Right atrium auricular region (tissue), 2 donors: ENCODE results near the gene PDIK1L. TPM values are rescaled to one million over a fixed set of nuclear protein-coding genes. Genes with fewer than 3 reads are reported as not detected.

ENCODE experiments used
- DNase-seq: peaks from one replicate; pipeline ENCODE4 v3.0.0-alpha.2; 2019; ENCODE audit warnings: low spot score
- H3K27ac ChIP-seq, 2 donors: fragments of 200-600 bp; sonication (generic); 1 replicate in 1 of 2; 2 replicates in 1 of 2; pipeline ENCODE4 v1.5.1; 2016 to 2019
- H3K27me3 ChIP-seq, 2 donors: fragments of 200-600 bp; sonication (generic); one replicate each; pipeline versions ENCODE4 v1.5.1 to v1.6.0; 2017 to 2019
- H3K36me3 ChIP-seq: fragments of 200-600 bp; sonication (generic); one replicate; pipeline ENCODE4 v1.5.1; 2016
- H3K4me1 ChIP-seq, 2 donors: fragments of 200-600 bp; sonication (generic); one replicate each; pipeline versions ENCODE4 v1.5.1 to v1.6.0; 2017 to 2019
- H3K4me3 ChIP-seq, 2 donors: fragments of 200-600 bp; sonication (generic); 1 replicate in 1 of 2; 2 replicates in 1 of 2; pipeline ENCODE4 v1.5.1; 2017 to 2019; ENCODE audit warnings: mild to moderate bottlenecking in 1 of 2, moderate library complexity in 1 of 2
- H3K9me3 ChIP-seq, 2 donors: fragments of 200-600 bp; sonication (generic); one replicate each; pipeline ENCODE4 v1.5.1; 2019
- total RNA-seq, 2 donors: library from RNA; depleted of rRNA; stranded (reverse); fragments of >200 nt; gene quantifications; one replicate each; pipeline ENCODE4 v1.1.0, GENCODE V29; 2016
- TF ChIP-seq, protein P1 (sequence below), 2 donors: fragments of 200-600 bp; sonication (generic); IDR thresholded peaks; one replicate each; pipeline ENCODE4 v1.5.1; 2019; ENCODE audit warnings: antibody characterized with exemption in 2 of 2

PDIK1L gene
- total RNA-seq, 2 donors from 2014 or later: 3.0 to 3.4 TPM

DNA sequence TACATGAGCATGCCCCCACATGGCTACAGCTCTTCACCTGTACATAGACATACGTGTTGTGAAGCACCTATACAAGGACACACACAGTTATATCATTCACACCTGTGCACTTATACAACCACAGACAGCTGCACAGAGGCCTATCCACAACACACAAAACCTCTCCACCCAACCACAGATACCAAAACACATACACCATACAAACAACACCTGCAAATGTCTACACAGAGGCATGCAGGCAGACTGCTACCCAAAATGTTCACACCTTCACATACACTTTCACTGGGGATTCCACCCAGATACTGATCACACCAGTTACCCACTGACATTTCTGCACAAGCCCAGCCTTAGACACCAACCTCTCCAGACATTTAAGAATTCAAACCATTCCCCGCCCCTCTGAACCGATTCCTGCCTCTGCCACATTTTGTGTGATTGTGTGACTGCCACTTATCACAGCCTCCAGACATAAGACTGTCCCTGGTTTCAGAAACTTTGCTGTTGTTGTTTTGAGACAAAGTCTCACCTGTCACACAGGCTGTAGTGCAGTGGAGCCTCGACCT lies 55.2 kb downstream of the PDIK1L start:
- no peaks in the 10 kb centered on the region for H3K27me3 ChIP-seq
- no peaks in the 10 kb centered on the region for H3K9me3 ChIP-seq
- H3K27ac ChIP-seq: no peak overlapping the region
- H3K36me3 ChIP-seq: no peaks in the 10 kb centered on the region
- no peak for DNase-seq
- no peak overlapping the region for H3K4me3 ChIP-seq
- peaks cover 0 to 40% of the 10 kb centered on the region in 2 donors for H3K4me1 ChIP-seq
- TF ChIP-seq, protein P1, sequence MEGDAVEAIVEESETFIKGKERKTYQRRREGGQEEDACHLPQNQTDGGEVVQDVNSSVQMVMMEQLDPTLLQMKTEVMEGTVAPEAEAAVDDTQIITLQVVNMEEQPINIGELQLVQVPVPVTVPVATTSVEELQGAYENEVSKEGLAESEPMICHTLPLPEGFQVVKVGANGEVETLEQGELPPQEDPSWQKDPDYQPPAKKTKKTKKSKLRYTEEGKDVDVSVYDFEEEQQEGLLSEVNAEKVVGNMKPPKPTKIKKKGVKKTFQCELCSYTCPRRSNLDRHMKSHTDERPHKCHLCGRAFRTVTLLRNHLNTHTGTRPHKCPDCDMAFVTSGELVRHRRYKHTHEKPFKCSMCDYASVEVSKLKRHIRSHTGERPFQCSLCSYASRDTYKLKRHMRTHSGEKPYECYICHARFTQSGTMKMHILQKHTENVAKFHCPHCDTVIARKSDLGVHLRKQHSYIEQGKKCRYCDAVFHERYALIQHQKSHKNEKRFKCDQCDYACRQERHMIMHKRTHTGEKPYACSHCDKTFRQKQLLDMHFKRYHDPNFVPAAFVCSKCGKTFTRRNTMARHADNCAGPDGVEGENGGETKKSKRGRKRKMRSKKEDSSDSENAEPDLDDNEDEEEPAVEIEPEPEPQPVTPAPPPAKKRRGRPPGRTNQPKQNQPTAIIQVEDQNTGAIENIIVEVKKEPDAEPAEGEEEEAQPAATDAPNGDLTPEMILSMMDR (IDR thresholded peaks at IDR 0.05): no peak

DNA sequence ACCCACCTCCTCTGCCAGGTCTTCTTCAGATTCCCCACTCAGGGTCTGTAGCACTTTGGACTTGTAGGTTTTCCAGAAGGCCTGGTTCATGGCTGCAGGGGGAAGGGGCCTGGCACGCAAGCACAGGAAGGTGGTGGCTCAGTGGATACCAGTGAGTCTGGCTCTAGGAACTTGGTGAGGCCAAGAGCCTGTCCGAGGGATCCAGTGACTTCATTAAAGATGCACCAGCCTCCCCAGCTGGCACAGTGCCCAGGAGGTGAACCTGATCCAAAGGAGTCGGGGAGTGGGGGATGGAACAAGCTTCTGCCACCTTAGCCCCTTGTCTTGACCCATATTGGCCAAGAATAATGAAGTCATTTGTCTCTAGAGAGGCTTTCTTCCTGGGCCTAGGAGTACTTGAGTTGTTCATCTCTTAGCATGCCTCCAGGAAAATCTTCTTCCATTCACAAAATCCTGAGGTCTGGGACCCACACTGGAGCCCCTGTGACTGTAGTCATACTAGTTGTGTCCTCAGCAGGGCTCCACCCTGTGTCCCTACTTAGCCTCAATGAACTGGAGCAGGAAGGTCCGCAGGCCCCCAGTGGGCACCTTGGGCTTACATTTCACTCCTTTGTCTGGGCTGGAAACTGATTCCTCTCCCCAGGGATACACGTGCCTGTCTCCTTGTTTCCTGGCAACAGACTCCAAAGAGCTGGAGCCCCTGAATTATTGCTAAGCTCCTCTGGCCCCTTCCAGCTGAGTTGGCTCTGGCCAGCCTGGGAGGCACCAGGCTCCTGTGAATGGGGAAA lies 57.0 kb downstream of the PDIK1L start, which contains the start of gene C1orf232:
Gene C1orf232 (minus strand): TSS at position 554 of the 788 bp plus-strand sequence. CDS start 464 bp downstream, at position 90.
- Histone ChIP-seq H3K4me3 (peak within 1 kb of the TSS; percentile 67 to 76), H3K4me1 (peaks cover 0 to 31% of the 10 kb centered on the region in 2 donors), H3K36me3 (no peaks in the 10 kb centered on the region), H3K27ac (peak within 1 kb of the TSS; percentile 74 to 79), H3K9me3 (no peaks in the 10 kb centered on the region), H3K27me3 (no peaks in the 10 kb centered on the region)
- no peak for DNase-seq
- TF ChIP-seq, protein P1 (IDR thresholded peaks at IDR 0.05): no peak

DNA sequence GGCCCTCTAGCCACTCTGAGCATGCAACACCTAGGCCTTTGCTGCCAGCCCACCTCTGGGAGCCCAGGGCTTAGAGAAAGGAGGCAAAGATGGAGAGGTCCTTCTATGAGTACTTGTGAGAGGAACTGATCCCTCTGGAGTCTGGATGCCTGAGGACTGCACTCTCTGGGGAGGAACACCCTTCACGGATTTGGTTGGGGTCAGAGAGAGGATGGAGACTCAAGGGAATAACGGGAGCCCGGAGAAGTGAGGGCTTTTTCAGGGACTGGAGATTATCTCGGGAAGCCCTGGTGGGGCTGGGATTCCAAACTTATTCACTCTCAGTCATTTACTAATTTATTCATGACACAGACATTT lies 57.6 kb downstream of the PDIK1L start:
- Histone ChIP-seq H3K4me1 (peaks cover 0 to 25% of the 10 kb centered on the region in 2 donors), H3K4me3 (peak overlapping the region; percentile 67 to 76), H3K27me3 (no peaks in the 10 kb centered on the region), H3K9me3 (no peaks in the 10 kb centered on the region), H3K27ac (peak overlapping the region; percentile 74 to 79), H3K36me3 (no peaks in the 10 kb centered on the region)
- TF ChIP-seq, protein P1 (IDR thresholded peaks at IDR 0.05): no peak
- no peak for DNase-seq

- DNase-seq: peak; percentile 93
- TF ChIP-seq, protein P1 (IDR thresholded peaks at IDR 0.05): peak; percentile 84 to 94
- H3K9me3 ChIP-seq: no peaks in the 10 kb centered on the region
- H3K27me3 ChIP-seq: no peaks in the 10 kb centered on the region
- H3K4me1 ChIP-seq: peaks cover 0 to 18% of the 10 kb centered on the region in 2 donors
- H3K36me3 ChIP-seq: no peaks in the 10 kb centered on the region
- peak within 1 kb of the TSS; percentile 67 to 76 for H3K4me3 ChIP-seq
- peak within 1 kb of the TSS; percentile 74 to 79 for H3K27ac ChIP-seq
These were observed 58.2 kb downstream of the PDIK1L start, which contains the start of gene ZNF593 for GRCh38 chr1:26169669-26170471. ZNF593 (plus strand) TSS chr1:26169908; CDS start chr1:26169984, 76 bp downstream.

GRCh38 chr1:26170472-26170821 lies 58.8 kb downstream of the PDIK1L start:
- H3K27me3 ChIP-seq: no peaks in the 10 kb centered on the region
- TF ChIP-seq, protein P1 (IDR thresholded peaks at IDR 0.05): no peak
- peaks cover 0 to 16% of the 10 kb centered on the region in 2 donors for H3K4me1 ChIP-seq
- peak overlapping the region; percentile 67 to 76 for H3K4me3 ChIP-seq
- H3K27ac ChIP-seq: peak overlapping the region; percentile 74 to 79
- DNase-seq: no peak
- no peaks in the 10 kb centered on the region for H3K9me3 ChIP-seq
- no peaks in the 10 kb centered on the region for H3K36me3 ChIP-seq
